HepG2 (cell line): ENCODE results near the gene NALCN. TPM values are rescaled to one million over a fixed set of nuclear protein-coding genes. Genes with fewer than 3 reads are reported as not detected.

Source experiments
- ATAC-seq: fragments of 200-7000 bp; cut with Tn5 transposase; 3 replicates; pipeline ENCODE4 v1.9.1; 2020; ENCODE audit warnings: mild to moderate bottlenecking, moderate library complexity
- BruUV-seq: library from RNA; stranded (reverse); fragments of 400-500 nt; replicated peaks from 2 replicates; lab custom pipeline; 2021; lab: Mats Ljungman, UMichigan
- CTCF ChIA-PET: fragments of 300-600 bp; formaldehyde crosslinking; extraction: SDS; loops from one replicate; lab custom pipeline; 2021; ENCODE audit warnings: low total read pairs, inconsistent platforms, low intra/inter-chr PET ratio; lab: Yijun Ruan, JAX
- POLR2A ChIA-PET: fragments of 350-600 bp; sonication (Branson Sonifier 250); formaldehyde crosslinking; loops from one replicate; lab custom pipeline; 2020; ENCODE audit warnings: antibody characterized with exemption, inconsistent platforms; lab: Yijun Ruan, JAX
- DNase-seq: peaks from one replicate; pipeline ENCODE4 v3.0.0-alpha.2; 2015; ENCODE audit warnings: low spot score
- FAIRE-seq: peaks from 3 replicates; lab custom pipeline; 2011; peaks lifted over from hg19 to GRCh38; lab: Jason Lieb, UNC
- H2AFZ ChIP-seq: one replicate; pipeline ENCODE4 v1.6.1; 2011; ENCODE audit warnings: low read length, inconsistent platforms
- H3K27ac ChIP-seq: fragments of 300-600 bp; 3 replicates; pipeline ENCODE4 v1.8.0; 2011; ENCODE audit warnings: mixed run types, mild to moderate bottlenecking, mixed read lengths, low read length, inconsistent platforms; ENCODE audit not compliant: insufficient read depth; ENCODE audit errors: extremely low read length
- H3K27me3 ChIP-seq, 2 experiments: fragments of 200-600 bp in 1 of 2; 2 replicates in 1 of 2; 3 replicates in 1 of 2; pipeline versions ENCODE4 v1.6.0 to v1.8.0; 2011; ENCODE audit warnings: low read length in 2 of 2, mild to moderate bottlenecking in 2 of 2, moderate library complexity in 2 of 2, inconsistent platforms in 1 of 2; ENCODE audit not compliant: insufficient read depth in 2 of 2, control insufficient read depth in 1 of 2
- H3K36me3 ChIP-seq, 2 experiments: fragments of 200-600 bp in 1 of 2; replicated peaks in 1 of 2; 2 replicates in 1 of 2; 3 replicates in 1 of 2; pipeline versions ENCODE4 v1.5.1 to v1.8.0; 2011; ENCODE audit warnings: low read length in 2 of 2, inconsistent platforms in 1 of 2; ENCODE audit not compliant: insufficient read depth in 2 of 2, control insufficient read depth in 1 of 2
- H3K4me1 ChIP-seq: 2 replicates; pipeline ENCODE4 v1.5.1; 2012; ENCODE audit warnings: low read length, inconsistent platforms; ENCODE audit not compliant: insufficient read depth
- H3K4me2 ChIP-seq: 2 replicates; pipeline ENCODE4 v1.6.0; 2011; ENCODE audit warnings: low read depth, low read length, inconsistent platforms
- H3K4me3 ChIP-seq, 3 experiments: fragments of 200-600 bp in 1 of 3; sonication (generic), shearing (Covaris generic) in 1 of 3; replicated peaks in 1 of 3; 2 replicates each; pipeline ENCODE4 v1.5.1; 2011 to 2016; ENCODE audit warnings: low read length in 3 of 3, inconsistent platforms in 2 of 3, low read depth in 2 of 3, mild to moderate bottlenecking in 2 of 3, control low read depth in 1 of 3, mixed read lengths in 1 of 3; ENCODE audit not compliant: insufficient read depth in 1 of 3
- H3K79me2 ChIP-seq: one replicate; pipeline ENCODE4 v1.6.1; 2011; ENCODE audit warnings: low read length, inconsistent platforms; ENCODE audit not compliant: insufficient read depth
- H3K9ac ChIP-seq: 2 replicates; pipeline ENCODE4 v1.6.0; 2011; ENCODE audit warnings: mild to moderate bottlenecking, low read depth, low read length, inconsistent platforms; ENCODE audit not compliant: insufficient read depth
- H3K9me3 ChIP-seq: 2 replicates; pipeline ENCODE4 v1.5.1; 2012; ENCODE audit warnings: mild to moderate bottlenecking, low read length
- H4K20me1 ChIP-seq: 2 replicates; pipeline ENCODE4 v1.6.0; 2011; ENCODE audit warnings: inconsistent platforms, mild to moderate bottlenecking, low read length, moderate library complexity; ENCODE audit not compliant: insufficient read depth
- HMGXB4 ChIP-seq, 2 experiments: sonication (generic) in 1 of 2; formaldehyde crosslinking in 1 of 2; IDR thresholded peaks; 2 replicates each; pipeline versions ENCODE4 v1.4.0 to v1.6.1; 2018 to 2020; ENCODE audit warnings: missing genetic modification reagents in 2 of 2, borderline replicate concordance in 1 of 2, low read depth in 1 of 2, mild to moderate bottlenecking in 1 of 2, missing biosample characterization in 1 of 2
- HNRNPH1 ChIP-seq: fragments of 200-400 bp; formaldehyde crosslinking; optimal IDR thresholded peaks from 2 replicates; pipeline ENCODE3; 2017; ENCODE audit warnings: mild to moderate bottlenecking, low read depth, low read length
- MLX ChIP-seq: IDR thresholded peaks from 2 replicates; pipeline ENCODE4 v1.6.1; 2016
- THAP11 ChIP-seq: IDR thresholded peaks from 2 replicates; pipeline ENCODE4 v1.6.1; 2016; ENCODE audit warnings: missing biosample characterization, missing genetic modification reagents
- ZNF180 ChIP-seq: sonication (generic); formaldehyde crosslinking; IDR thresholded peaks from 2 replicates; pipeline ENCODE4 v1.4.0; 2020; ENCODE audit warnings: low read depth, missing genetic modification reagents, borderline replicate concordance
- ZNF383 ChIP-seq: sonication (generic); formaldehyde crosslinking; IDR thresholded peaks from 2 replicates; pipeline ENCODE4 v1.4.0; 2020; ENCODE audit warnings: missing genetic modification reagents, mild to moderate bottlenecking, borderline replicate concordance
- ZNF407 ChIP-seq: sonication (generic); formaldehyde crosslinking; IDR thresholded peaks from one replicate; pipeline ENCODE4 v1.5.1; 2020; ENCODE audit warnings: mild to moderate bottlenecking, missing genetic modification reagents; ENCODE audit errors: not compliant biosample characterization
- ZNF740 ChIP-seq: sonication (generic); formaldehyde crosslinking; IDR thresholded peaks from 2 replicates; pipeline ENCODE4 v1.4.0; 2020; ENCODE audit warnings: missing genetic modification reagents
- ZNF841 ChIP-seq: sonication (generic); formaldehyde crosslinking; IDR thresholded peaks from 2 replicates; pipeline ENCODE4 v1.8.1; 2023; ENCODE audit warnings: missing genetic modification reagents, borderline replicate concordance
- WGBS: methylation state at CpG from one replicate; pipeline ENCODE4 v1.1.6; 2017; ENCODE audit warnings: low lambda C conversion rate; 5-methylcytosine and 5-hydroxymethylcytosine counted together
- in situ Hi-C: cut with HindIII; loops from 2 replicates; pipeline ENCODE4 v1.10.0; 2017; ENCODE audit warnings: low pct_unique_long_range_greater_than_20kb; ENCODE audit not compliant: extremely low pct_ligation_motif_present
- intact Hi-C: fragments of 100-400 bp; cut with micrococcal nuclease; formaldehyde crosslinking; loops from one replicate; pipeline ENCODE4 v1.10.0; 2022; ENCODE audit not compliant: unreplicated experiment
- polyA plus RNA-seq, 8 experiments: library from polyadenylated mRNA; depleted of rRNA in 3 of 8; stranded (reverse) in 7 of 8; unstranded in 1 of 8; fragments of >200 nt; fragmentation: Illumina TruSeq in 4 of 8; extraction: Trizol in 4 of 8; gene quantifications; 2 replicates each; pipeline versions ENCODE4 v1.2.1 to v1.2.3, GENCODE V29; 2011 to 2016; ENCODE audit warnings: low read depth in 4 of 8, missing spikeins in 1 of 8, mixed read lengths in 1 of 8; ENCODE audit not compliant: insufficient read depth in 1 of 8
- total RNA-seq, 5 experiments: library from RNA; depleted of rRNA; stranded (reverse); fragments of >200 nt; fragmentation: Illumina TruSeq; extraction: Trizol; gene quantifications; 2 replicates each; pipeline ENCODE4 v1.2.3, GENCODE V29; 2016; ENCODE audit warnings: low read depth in 1 of 5

Gene NALCN
- total and polyA plus RNA-seq, 2 of the 13 experiments (the other 11 are each of a cell fraction or from before 2014, with no cell fraction given): not detected

- CTCF ChIA-PET: no interaction called here
- H3K27ac ChIP-seq: no peak overlapping the region
- intact Hi-C loops (no loop called here), in situ Hi-C loops (no loop called here)
- 44% methylated on average over 2 of the region's 2 CpGs for WGBS
- no TSS peak for BruUV-seq
- H3K36me3 ChIP-seq: no peaks in the 10 kb centered on the region
- H3K9ac ChIP-seq: no peak overlapping the region
- H3K27me3 ChIP-seq: no peaks in the 10 kb centered on the region; a peak in 1 of 5 replicates
- no peak overlapping the region for H3K4me3 ChIP-seq
- H4K20me1 ChIP-seq: no peaks in the 10 kb centered on the region
- no peaks in the 10 kb centered on the region for H3K79me2 ChIP-seq
- H3K4me1 ChIP-seq: no peaks in the 10 kb centered on the region
- DNase-seq (no peak), ATAC-seq (no peak), FAIRE-seq (no peak)
- POLR2A ChIA-PET: no interaction called here
- H2AFZ ChIP-seq: no peak overlapping the region
- H3K4me2 ChIP-seq: no peak overlapping the region
- no peaks in the 10 kb centered on the region for H3K9me3 ChIP-seq
- TF ChIP-seq THAP11 (CRISPR knock-in tag): no peak
- no peak for TF ChIP-seq MLX
- TF ChIP-seq ZNF407 (CRISPR knock-in tag): no peak
- TF ChIP-seq ZNF180: no peak
- no peak for TF ChIP-seq ZNF740 (CRISPR knock-in tag)
- no peak for TF ChIP-seq ZNF841 (CRISPR knock-in tag)
- TF ChIP-seq HMGXB4 (CRISPR knock-in tag; IDR thresholded peaks at IDR 0.05; ENCODE audit: borderline replicate concordance in 1 of 2, low read depth in 1 of 2): no peak
- no peak for TF ChIP-seq ZNF383 (CRISPR knock-in tag)
- TF ChIP-seq HNRNPH1: no peak
These were observed 196.6 kb downstream of the NALCN start for GRCh38 chr13:101219609-101220265.
